Esophagus (tissue), 2 donors: Measurements from ENCODE around the gene ERCC6L2. TPM values are rescaled to one million over a fixed set of nuclear protein-coding genes. Genes with fewer than 3 reads are reported as not detected.

ENCODE experiments used
- H3K27ac ChIP-seq, 2 donors: one replicate each; pipeline ENCODE4 v1.5.1; 2013; ENCODE audit warnings: low read depth in 2 of 2, mild to moderate bottlenecking in 2 of 2, inconsistent platforms in 1 of 2, low read length in 1 of 2, moderate library complexity in 1 of 2
- H3K27me3 ChIP-seq, 2 donors: one replicate each; pipeline ENCODE4 v1.6.1; 2013; ENCODE audit warnings: low read length in 2 of 2, control low read depth in 1 of 2, mild to moderate bottlenecking in 1 of 2; ENCODE audit not compliant: insufficient read depth in 2 of 2, control insufficient read depth in 1 of 2
- H3K36me3 ChIP-seq, 2 donors: one replicate each; pipeline ENCODE4 v1.6.1; 2013; ENCODE audit warnings: low read length in 1 of 2; ENCODE audit not compliant: control insufficient read depth in 2 of 2, insufficient read depth in 2 of 2
- H3K4me1 ChIP-seq, 2 donors: one replicate each; pipeline ENCODE4 v1.6.1; 2013; ENCODE audit warnings: low read length in 1 of 2; ENCODE audit not compliant: control insufficient read depth in 2 of 2, insufficient read depth in 2 of 2
- H3K4me3 ChIP-seq, 2 donors: one replicate each; pipeline ENCODE4 v1.5.1; 2013; ENCODE audit warnings: low read length in 2 of 2, mild to moderate bottlenecking in 2 of 2, low read depth in 1 of 2, moderate library complexity in 1 of 2
- H3K9me3 ChIP-seq, 2 donors: one replicate each; pipeline ENCODE4 v1.6.1; 2013; ENCODE audit warnings: mild to moderate bottlenecking in 2 of 2, low read depth in 1 of 2, low read length in 1 of 2, moderate library complexity in 1 of 2; ENCODE audit not compliant: control insufficient read depth in 2 of 2, insufficient read depth in 1 of 2
- WGBS, 2 donors: extraction: QIAGEN DNeasy Blood & Tissue Kit; methylation state at CpG; one replicate each; pipeline ENCODE4 v1.1.7; 2013; 5-methylcytosine and 5-hydroxymethylcytosine counted together
- polyA plus RNA-seq, 2 donors: library from polyadenylated mRNA; stranded (reverse); fragments of 200-250 nt; gene quantifications; one replicate each; pipeline ENCODE4 v1.2.3, GENCODE V29; 2013
- donor health status: healthy with polysubstance abuse.
- donor health status: Bipolar disorder and iron deficiency.

The ERCC6L2 gene
- polyA plus RNA-seq, 2 donors, result 3.0 to 6.2 TPM

DNA sequence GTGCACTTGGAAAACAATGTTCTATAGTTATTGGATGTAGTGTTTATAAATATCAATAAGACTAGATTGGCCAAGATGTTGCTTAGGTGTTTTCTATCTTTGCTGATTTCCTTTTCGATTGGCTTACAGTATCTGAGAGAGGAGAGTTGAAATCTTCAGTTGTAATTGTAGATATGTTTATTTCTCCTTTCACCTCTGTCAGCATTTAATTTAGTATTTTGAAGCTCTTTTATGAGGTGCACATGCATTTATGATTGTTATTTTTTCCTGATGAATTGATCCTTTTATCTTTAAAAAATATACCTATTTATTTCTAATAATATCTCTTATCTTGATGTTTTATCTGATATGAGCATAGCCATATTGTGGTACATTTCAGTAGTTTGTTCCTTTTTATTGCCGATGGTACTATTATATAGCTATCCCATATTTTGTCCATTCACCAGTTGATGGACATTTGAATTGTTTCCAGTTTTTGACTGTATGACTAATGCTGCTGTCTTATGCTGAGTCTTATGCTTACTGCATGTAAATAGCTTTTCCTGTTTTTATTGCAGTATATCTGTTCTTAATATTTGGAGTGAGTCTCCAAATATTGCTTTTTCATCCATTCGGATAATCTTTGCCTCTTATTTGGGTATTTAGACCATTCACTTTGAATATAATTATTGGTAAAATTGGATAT is 34.7 kb downstream of the ERCC6L2 start:
- H3K9me3 ChIP-seq, result no peaks in the 10 kb centered on the region
- no peaks in the 10 kb centered on the region for H3K27me3 ChIP-seq
- no peak overlapping the region for H3K4me3 ChIP-seq
- H3K27ac ChIP-seq, result no peak overlapping the region
- no peaks in the 10 kb centered on the region for H3K4me1 ChIP-seq
- 94 to 97% methylated on average over 3 of the region's 3 CpGs for WGBS, 2 donors
- no peaks in the 10 kb centered on the region for H3K36me3 ChIP-seq

DNA sequence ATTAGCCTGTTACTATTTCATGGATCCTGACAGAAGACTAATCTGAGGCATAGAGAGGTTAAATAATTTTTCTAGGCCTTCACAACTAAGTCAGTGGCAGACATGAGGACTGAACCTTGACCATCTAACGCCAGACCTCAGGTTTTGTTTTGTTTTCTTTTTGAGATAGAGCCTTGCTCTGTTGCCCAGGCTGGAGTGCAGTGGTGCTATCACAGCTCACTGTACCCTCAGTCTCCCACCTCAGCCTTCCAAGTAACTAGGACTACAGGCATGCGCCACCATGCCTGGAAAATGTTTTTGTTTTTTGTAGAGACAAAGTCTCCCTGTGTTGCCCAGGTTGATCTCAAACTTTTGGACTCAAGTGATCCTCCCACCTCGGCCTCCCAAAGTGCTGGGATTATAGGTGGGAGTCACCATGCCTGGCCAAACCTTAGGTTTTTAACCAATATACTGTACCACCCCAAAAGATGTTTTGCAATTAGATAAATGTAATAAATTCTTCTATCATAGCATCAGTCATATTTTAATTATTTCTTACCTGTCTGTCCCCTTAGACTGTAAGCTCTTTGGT is 35.4 kb downstream of the ERCC6L2 start:
- no peaks in the 10 kb centered on the region for H3K4me1 ChIP-seq
- H3K4me3 ChIP-seq, result no peak overlapping the region
- no peaks in the 10 kb centered on the region for H3K36me3 ChIP-seq
- H3K27me3 ChIP-seq, result no peaks in the 10 kb centered on the region
- H3K9me3 ChIP-seq, result no peaks in the 10 kb centered on the region
- no peak overlapping the region for H3K27ac ChIP-seq
- 85 to 97% methylated on average over 3 of the region's 3 CpGs for WGBS, 2 donors

DNA sequence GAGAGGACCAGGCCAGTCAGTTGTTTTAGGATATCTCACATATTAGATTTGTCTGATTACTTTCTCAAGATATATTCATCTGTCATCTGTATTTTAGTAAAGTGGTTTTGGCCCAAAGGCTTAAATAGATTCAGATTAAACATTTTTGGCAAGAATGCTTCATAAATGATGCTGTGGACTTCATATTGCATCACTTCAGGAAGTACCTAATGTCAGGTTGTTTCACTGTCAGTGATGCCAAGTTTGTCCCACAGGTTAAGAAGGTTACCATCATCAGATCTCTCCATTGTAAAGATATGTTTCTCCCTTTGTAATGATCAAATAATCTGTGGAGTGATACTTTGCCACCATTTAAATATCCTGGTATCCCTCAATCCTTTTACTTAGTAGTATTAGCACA is 37.3 kb downstream of the ERCC6L2 start:
- no peak overlapping the region for H3K4me3 ChIP-seq
- no peaks in the 10 kb centered on the region for H3K36me3 ChIP-seq
- H3K4me1 ChIP-seq, result no peaks in the 10 kb centered on the region
- H3K9me3 ChIP-seq, result no peaks in the 10 kb centered on the region
- no peak overlapping the region for H3K27ac ChIP-seq
- no peaks in the 10 kb centered on the region for H3K27me3 ChIP-seq

GRCh38 chr9:95920017-95920416 is 44.5 kb downstream of the ERCC6L2 start:
- WGBS, 2 donors, result 96 to 99% methylated on average over 2 of the region's 2 CpGs
- Histone ChIP-seq H3K36me3 (peaks cover 1 to 4% of the 10 kb centered on the region in 2 donors), H3K9me3 (no peaks in the 10 kb centered on the region), H3K4me1 (no peaks in the 10 kb centered on the region), H3K27me3 (no peaks in the 10 kb centered on the region), H3K27ac (no peak overlapping the region), H3K4me3 (no peak overlapping the region)

DNA sequence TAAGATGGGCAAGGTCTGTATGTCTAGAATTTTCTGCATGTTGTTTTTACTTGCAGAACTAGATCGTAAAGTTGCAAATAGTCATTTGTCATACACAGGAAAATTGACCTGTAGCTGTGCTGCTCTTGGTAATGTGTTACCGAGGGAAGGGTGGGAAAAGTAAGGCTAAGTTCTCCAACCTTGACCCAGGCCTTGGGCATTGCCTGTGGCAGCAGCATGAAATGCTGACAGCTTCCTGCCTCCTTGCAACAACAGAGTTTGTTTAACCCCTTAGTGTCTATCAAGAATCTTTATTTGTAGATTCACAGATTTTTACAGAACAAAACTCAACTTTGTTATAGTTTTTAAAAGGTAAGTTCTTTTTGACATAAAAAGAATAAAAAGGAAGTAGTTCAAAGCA is 48.3 kb downstream of the ERCC6L2 start:
- H3K4me3 ChIP-seq, result no peak overlapping the region
- H3K36me3 ChIP-seq, result peaks cover 2 to 3% of the 10 kb centered on the region in 2 donors
- no peaks in the 10 kb centered on the region for H3K9me3 ChIP-seq
- WGBS, 2 donors, result 60 to 78% methylated on average over 2 of the region's 2 CpGs
- no peaks in the 10 kb centered on the region for H3K27me3 ChIP-seq
- no peaks in the 10 kb centered on the region for H3K4me1 ChIP-seq
- no peak overlapping the region for H3K27ac ChIP-seq

DNA sequence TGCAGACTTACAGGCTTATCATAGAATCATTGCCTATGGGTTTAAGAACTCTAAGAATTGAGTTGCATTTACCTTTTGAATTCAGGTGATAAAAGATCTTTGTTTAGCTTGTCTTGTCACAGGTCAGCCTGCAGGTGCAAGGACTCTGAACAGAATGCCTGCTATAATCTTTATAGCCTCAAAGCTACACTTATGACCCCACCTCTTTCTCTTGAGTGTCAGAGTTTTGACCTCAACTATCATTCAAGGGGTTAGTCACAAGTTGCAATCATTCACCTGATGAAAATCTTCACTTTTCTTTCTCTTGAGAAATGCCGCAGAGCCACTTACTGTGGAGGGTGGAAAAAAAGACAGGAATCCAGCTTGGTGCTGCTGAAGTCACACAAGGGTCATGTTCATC is 49.5 kb downstream of the ERCC6L2 start:
- H3K4me3 ChIP-seq, result no peak overlapping the region
- H3K27me3 ChIP-seq, result no peaks in the 10 kb centered on the region
- no peaks in the 10 kb centered on the region for H3K4me1 ChIP-seq
- 98 to 100% methylated on average over 1 of the region's 1 CpG for WGBS, 2 donors
- no peaks in the 10 kb centered on the region for H3K9me3 ChIP-seq
- peaks cover 2 to 3% of the 10 kb centered on the region in 2 donors for H3K36me3 ChIP-seq
- no peak overlapping the region for H3K27ac ChIP-seq

DNA sequence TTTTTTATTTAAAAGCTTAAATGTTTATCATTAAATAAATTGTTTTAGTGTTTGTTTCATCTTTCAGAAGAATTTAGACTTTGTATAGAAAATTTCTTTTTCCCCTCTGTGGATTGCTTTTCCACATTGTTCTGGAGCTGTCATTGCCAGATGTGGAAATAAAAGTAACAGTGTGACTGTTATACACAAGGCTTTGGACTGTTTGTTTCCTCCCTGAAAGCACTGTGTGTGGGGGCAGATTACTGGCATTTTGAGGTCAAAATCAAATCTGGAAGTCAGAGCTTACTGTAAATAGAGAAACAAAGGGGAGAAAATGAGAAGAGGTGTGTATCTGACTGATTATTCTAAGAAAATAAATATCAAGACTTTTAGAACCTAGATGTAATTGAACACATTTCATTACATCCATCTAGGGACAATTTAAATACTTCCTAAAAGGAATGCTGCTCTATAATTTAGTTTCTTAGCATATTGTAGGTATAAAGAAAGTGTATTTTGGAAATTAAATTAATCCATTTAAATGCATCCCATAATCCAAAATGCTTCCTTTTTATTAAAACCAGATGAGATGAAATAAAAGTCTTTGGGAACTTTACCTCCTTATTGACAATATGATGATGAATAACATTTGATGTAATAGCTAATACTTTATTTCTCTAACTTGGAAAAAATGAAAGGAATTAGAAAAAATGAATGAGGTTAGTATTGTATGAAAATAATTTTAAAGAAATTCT is 51.9 kb downstream of the ERCC6L2 start:
- Histone ChIP-seq H3K4me1 (no peaks in the 10 kb centered on the region), H3K36me3 (peaks cover 2 to 3% of the 10 kb centered on the region in 2 donors)

DNA sequence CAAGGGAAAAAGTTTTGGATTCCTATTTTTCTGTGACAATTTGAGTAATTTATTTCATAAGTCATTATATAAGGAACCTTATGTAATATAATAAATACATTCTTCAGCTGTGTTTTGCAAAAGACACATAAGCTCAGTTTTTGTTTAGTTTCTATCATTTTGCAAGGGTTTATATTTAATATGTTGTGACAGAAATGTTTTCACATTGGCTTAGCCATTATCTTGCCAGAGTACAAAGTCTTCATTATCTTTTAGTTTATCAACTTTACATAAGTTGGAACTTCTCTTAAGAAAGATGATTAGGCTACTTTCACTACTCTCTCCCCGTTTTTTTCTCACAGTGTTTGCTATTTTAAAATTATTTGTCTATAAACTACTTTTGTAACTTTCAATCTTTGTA is 54.8 kb downstream of the ERCC6L2 start:
- H3K36me3 ChIP-seq, result no peaks in the 10 kb centered on the region
- no peak overlapping the region for H3K27ac ChIP-seq
- no peaks in the 10 kb centered on the region for H3K9me3 ChIP-seq
- no peaks in the 10 kb centered on the region for H3K4me1 ChIP-seq
- no peak overlapping the region for H3K4me3 ChIP-seq
- WGBS, 2 donors, result 71 to 72% methylated on average over 1 of the region's 1 CpG
- no peaks in the 10 kb centered on the region for H3K27me3 ChIP-seq

More for the DNA sequence above, 51.9 kb downstream of the ERCC6L2 start:
- no peaks in the 10 kb centered on the region for H3K9me3 ChIP-seq
- H3K27ac ChIP-seq, result no peak overlapping the region
- H3K4me3 ChIP-seq, result no peak overlapping the region
- H3K27me3 ChIP-seq, result no peaks in the 10 kb centered on the region

DNA sequence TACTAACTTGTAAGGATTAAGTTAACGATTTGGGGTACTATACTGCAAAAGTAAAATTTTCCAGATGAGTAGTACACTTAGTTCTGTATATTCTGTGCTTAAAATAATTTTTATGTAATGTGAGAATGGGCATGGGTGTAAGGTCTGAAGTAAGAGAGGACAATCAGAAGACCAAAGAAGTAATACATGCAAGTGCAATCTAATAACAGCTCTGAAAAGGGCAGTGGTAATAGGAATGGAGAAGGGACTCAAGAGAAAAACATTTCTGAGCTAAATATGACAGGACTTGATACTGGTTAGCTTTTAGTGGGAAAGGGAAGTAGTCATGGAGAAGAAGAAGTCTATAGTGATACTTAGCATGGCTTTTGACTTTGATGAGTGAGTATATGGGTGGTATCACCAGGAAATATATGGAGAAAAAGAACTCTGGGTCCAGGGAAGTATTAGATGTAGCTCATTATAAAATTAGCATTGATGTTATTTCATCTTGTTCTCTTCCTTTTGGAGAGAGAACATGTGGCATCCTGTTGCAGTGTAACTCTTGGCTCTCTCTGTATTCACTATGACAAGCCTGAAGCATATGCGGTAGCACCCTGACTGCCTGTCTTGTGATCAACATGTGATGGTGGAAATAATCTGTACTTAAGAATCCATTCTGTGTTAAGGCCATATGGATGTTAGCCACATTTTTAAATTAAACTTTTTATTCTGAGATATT is 60.5 kb downstream of the ERCC6L2 start:
- 96 to 97% methylated on average over 2 of the region's 2 CpGs for WGBS, 2 donors
- no peaks in the 10 kb centered on the region for H3K36me3 ChIP-seq
- H3K4me3 ChIP-seq, result no peak overlapping the region
- H3K27me3 ChIP-seq, result no peaks in the 10 kb centered on the region
- H3K9me3 ChIP-seq, result peaks cover 0 to 3% of the 10 kb centered on the region in 2 donors
- H3K4me1 ChIP-seq, result no peaks in the 10 kb centered on the region
- no peak overlapping the region for H3K27ac ChIP-seq
